ENCODE results near the gene CNIH3.

Gene CNIH3

DNA sequence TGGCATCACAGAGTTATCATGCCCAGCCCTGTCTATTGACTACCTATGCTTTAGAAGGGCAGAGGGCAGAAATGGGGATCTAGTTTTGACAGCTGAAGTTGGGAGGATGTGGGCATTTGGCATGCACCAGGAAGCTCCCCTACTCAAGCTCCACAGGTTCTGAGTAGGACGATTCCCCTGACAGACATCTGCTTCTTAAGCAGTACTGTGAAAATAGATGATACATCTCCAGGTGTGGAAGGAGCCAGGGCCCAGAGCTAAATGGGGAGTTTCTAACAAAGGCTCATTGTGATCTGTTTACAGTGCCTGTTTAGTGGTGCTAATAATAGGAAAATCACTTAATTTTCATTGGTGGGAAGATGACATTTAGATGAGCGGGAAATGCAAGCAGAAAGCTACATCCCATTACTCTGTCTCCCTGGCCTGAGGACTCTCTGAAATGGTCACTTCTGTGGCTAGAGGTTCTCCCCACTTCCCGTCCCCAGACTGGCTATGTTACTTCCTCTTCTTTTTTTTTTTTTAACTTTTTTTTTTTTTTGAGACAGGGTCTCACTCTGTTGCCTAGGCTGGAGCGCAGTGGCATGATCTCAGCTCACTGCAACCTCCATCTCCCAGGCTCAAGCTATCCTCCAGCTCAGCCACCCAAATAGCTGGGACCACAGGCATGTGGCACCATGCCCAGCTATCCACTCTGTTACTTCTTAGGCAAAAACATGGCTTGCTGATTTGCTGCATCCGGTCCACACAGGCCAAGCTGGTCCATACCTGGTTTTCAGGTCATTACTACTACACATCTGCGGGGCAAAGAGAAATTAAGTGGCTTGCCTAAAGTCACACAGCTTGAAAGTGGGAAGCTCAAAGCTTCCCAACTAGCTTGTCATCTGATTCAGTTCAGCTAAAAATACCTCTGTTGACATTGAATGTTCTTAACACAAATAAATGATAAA lies 23.2 kb upstream of the CNIH3 start:
- TF ChIP-seq, protein P1, sequence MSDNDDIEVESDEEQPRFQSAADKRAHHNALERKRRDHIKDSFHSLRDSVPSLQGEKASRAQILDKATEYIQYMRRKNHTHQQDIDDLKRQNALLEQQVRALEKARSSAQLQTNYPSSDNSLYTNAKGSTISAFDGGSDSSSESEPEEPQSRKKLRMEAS (IDR thresholded peaks at IDR 0.05; ENCODE audit: low read depth, low read length), result no peak
- TF ChIP-seq, protein P2, sequence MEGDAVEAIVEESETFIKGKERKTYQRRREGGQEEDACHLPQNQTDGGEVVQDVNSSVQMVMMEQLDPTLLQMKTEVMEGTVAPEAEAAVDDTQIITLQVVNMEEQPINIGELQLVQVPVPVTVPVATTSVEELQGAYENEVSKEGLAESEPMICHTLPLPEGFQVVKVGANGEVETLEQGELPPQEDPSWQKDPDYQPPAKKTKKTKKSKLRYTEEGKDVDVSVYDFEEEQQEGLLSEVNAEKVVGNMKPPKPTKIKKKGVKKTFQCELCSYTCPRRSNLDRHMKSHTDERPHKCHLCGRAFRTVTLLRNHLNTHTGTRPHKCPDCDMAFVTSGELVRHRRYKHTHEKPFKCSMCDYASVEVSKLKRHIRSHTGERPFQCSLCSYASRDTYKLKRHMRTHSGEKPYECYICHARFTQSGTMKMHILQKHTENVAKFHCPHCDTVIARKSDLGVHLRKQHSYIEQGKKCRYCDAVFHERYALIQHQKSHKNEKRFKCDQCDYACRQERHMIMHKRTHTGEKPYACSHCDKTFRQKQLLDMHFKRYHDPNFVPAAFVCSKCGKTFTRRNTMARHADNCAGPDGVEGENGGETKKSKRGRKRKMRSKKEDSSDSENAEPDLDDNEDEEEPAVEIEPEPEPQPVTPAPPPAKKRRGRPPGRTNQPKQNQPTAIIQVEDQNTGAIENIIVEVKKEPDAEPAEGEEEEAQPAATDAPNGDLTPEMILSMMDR (IDR thresholded peaks at IDR 0.05; ENCODE audit: low read depth, low read length), result no peak
- TF ChIP-seq POLR2A (IDR thresholded peaks at IDR 0.05; ENCODE audit: extremely low read depth, insufficient read length), result no peak
- no peak for TF ChIP-seq MYC (IDR thresholded peaks at IDR 0.05; ENCODE audit: low read depth, low read length)
- DNase-seq (ENCODE audit: low read depth), result peak; percentile 76
- H3K4me3 ChIP-seq (ENCODE audit: low read depth, low read length), result no peak overlapping the region

DNA sequence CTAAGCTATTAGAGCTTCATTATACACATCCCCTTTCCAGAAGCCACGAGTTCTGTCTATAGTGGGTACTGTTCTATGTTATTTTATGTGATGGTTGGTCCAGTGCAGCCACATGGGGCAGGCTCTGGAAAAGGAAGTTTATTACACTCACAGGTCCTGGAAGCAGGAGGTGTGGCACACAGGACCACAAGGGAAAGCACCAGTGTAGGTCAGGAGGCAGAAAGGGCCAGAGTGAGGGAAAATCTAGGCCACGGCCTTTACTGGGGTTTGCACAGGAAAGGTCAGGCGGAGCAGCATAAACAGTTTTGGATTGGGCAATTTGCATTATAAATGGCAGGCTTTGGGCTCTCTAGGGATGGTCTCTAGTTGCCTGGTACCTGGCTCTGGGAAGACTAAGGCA lies 21.8 kb upstream of the CNIH3 start:
- no peak for TF ChIP-seq POLR2A (IDR thresholded peaks at IDR 0.05; ENCODE audit: extremely low read depth, insufficient read length)
- no peak overlapping the region for H3K4me3 ChIP-seq (ENCODE audit: low read depth, low read length)
- DNase-seq (ENCODE audit: low read depth), result no peak

DNA sequence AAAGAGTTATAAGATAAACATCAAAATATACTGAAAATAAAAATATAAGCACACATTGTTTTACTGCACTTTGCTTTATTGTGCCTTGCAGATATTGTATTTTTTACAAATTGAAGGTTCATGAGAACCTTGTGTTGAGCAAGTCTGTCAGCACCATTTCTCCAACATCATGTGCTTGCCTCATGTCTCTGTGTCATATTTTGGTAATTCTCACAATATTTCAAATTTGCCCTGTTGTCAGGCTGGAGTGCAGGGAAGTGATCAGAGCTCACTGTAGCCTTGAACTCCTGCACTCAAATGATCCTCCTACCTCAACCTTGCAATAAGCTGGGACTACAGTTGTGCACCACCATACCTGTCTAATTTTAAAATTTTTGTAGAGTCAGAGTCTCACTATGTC lies 21.3 kb upstream of the CNIH3 start:
- H3K4me3 ChIP-seq (ENCODE audit: low read depth, low read length), result no peak overlapping the region

DNA sequence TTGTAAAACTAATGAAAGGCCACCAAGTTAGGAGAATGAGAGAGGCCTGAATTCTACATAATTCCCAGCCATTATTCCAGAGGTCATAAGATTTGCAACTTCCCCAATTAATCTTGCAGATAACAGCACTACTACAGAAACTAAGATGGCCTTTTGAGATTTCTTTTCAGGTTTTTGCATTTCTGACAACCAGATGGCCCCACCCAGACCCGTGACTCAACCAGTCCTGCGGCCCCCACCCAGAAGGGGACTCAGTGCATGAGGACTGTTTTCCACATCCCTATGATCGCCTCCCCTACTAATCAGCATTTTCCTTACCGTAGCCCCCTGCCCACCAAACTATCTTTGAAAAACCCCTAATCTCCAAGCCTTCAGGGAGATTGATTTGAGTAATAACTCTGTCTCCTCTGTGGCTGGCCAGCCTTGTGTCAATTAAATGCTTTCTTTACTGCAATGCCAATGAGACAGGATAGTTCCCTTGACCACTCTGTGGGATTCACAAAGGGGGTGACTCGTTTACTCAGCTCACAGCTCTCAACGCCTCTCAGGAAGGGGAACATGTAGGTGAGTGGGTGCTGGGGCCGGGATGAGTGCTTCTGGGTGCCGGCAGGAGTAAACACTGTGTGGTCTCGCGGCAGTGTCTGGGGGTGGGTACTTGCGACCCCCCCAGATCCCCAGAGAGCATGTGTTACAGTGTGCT lies 10.5 kb upstream of the CNIH3 start:
- no peak for TF ChIP-seq POLR2A (IDR thresholded peaks at IDR 0.05; ENCODE audit: extremely low read depth, insufficient read length)
- TF ChIP-seq, protein P1 (IDR thresholded peaks at IDR 0.05; ENCODE audit: low read depth, low read length), result no peak
- TF ChIP-seq, protein P2 (IDR thresholded peaks at IDR 0.05; ENCODE audit: low read depth, low read length), result no peak
- DNase-seq (ENCODE audit: low read depth), result no peak
- no peak overlapping the region for H3K4me3 ChIP-seq (ENCODE audit: low read depth, low read length)

More for the DNA sequence above, 21.3 kb upstream of the CNIH3 start:
- TF ChIP-seq POLR2A (IDR thresholded peaks at IDR 0.05; ENCODE audit: extremely low read depth, insufficient read length) (no peak), MYC (IDR thresholded peaks at IDR 0.05; ENCODE audit: low read depth, low read length) (no peak)
- TF ChIP-seq, protein P1 (IDR thresholded peaks at IDR 0.05; ENCODE audit: low read depth, low read length), result no peak
- TF ChIP-seq, protein P2 (IDR thresholded peaks at IDR 0.05; ENCODE audit: low read depth, low read length), result no peak
- no peak for DNase-seq (ENCODE audit: low read depth)

DNA sequence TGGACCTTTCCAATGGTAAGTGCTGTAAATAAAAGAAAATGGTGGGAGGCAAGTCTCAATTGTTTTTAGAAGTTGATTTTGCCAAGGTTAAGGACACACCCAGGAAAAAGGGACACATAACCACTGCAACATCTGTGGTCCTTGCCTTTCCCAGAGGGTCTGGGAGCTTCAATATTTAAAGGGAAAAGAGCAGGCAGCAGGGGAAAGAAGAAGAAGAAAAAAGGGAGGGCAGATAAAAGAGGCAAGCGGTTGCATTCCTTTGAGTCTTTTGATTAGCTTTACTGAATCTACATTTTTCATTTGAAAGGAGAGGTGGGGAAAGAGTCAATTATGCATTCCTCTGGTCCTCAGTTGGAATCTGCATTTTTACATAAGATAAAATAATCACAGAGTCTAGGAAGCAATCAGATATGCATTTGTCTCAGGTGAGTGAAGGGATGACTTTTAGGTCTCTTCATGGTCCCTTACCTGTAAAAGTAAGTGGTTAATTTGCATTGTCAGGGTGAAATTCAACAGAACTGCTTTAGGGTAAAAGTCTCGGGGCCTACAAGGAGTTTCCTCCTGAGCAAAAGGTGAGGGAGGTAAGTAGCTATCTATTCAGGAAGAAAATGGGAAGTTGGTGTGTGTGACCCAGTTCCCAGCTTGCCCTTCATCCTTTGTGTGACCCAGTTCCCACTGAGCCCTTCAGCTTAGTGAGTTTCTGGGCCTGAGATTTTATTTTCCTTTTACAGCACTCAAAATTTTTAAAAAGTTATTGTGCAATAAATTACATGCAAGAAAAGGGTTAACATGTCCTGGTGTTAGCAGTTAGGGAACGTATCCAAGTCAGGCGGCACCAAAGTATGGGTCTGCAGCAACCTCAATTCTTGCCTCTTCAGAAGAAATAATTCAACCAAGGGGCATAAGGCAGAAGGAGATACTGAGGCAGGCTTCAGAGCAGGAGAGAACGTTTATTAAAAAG lies 8.6 kb upstream of the CNIH3 start:
- TF ChIP-seq POLR2A (IDR thresholded peaks at IDR 0.05; ENCODE audit: extremely low read depth, insufficient read length), result no peak
- TF ChIP-seq, protein P1 (IDR thresholded peaks at IDR 0.05; ENCODE audit: low read depth, low read length), result no peak
- TF ChIP-seq MYC (IDR thresholded peaks at IDR 0.05; ENCODE audit: low read depth, low read length), result no peak
- TF ChIP-seq, protein P2 (IDR thresholded peaks at IDR 0.05; ENCODE audit: low read depth, low read length), result no peak
- no peak for DNase-seq (ENCODE audit: low read depth)
- no peak overlapping the region for H3K4me3 ChIP-seq (ENCODE audit: low read depth, low read length)
